GM12892 (cell line): ENCODE measurements around the gene ANXA1.

ENCODE experiments used
- POLR2A ChIP-seq: IDR thresholded peaks from 2 replicates; pipeline ENCODE4 v1.6.1; 2011; ENCODE audit warnings: low read depth, low read length, control low read depth
- POLR2AphosphoS5 ChIP-seq: IDR thresholded peaks from 2 replicates; pipeline ENCODE4 v1.6.1; 2011; ENCODE audit warnings: low read depth, low read length, control low read depth
- TAF1 ChIP-seq: IDR thresholded peaks from 2 replicates; pipeline ENCODE4 v1.6.1; 2011; ENCODE audit warnings: low read depth, mild to moderate bottlenecking, control low read depth, low read length, borderline replicate concordance

- no peak for TF ChIP-seq TAF1
- TF ChIP-seq POLR2AphosphoS5, result no peak
- no peak for TF ChIP-seq POLR2A
Observed at GRCh38 chr9:73166468-73166867, 14.8 kb downstream of the ANXA1 start.
